A549 (cell line): ENCODE results near the gene GLIS1. TPM values are rescaled to one million over a fixed set of nuclear protein-coding genes. Genes with fewer than 3 reads are reported as not detected.

Source experiments
- ATAC-seq, 2 experiments: fragments of 200-7000 bp in 1 of 2; fragments of >200 bp in 1 of 2; cut with Nextera tagmentation in 1 of 2; cut with Tn5 transposase in 1 of 2; 3 replicates each; pipeline versions ENCODE4 v1.8.0 to v1.9.1; 2018 to 2020; ENCODE audit warnings: mild to moderate bottlenecking in 1 of 2, moderate library complexity in 1 of 2
- CTCF ChIA-PET: fragments of 300-600 bp; sonication (Branson Sonifier 250); formaldehyde crosslinking; extraction: SDS; loops from one replicate; lab custom pipeline; 2021; ENCODE audit warnings: antibody characterized with exemption, inconsistent platforms; lab: Yijun Ruan, JAX
- POLR2A ChIA-PET: fragments of 350-600 bp; formaldehyde crosslinking; extraction: SDS; loops from one replicate; lab custom pipeline; 2021; ENCODE audit warnings: antibody characterized with exemption, inconsistent platforms; lab: Yijun Ruan, JAX
- DNase-seq, 2 experiments: peaks; one replicate each; pipeline versions ENCODE4 v3.0.0 to v3.0.0-alpha.2; 2011 to 2016; ENCODE audit warnings: low read depth in 1 of 2, low spot score in 1 of 2
- FAIRE-seq: peaks from 2 replicates; lab custom pipeline; 2011; peaks lifted over from hg19 to GRCh38; lab: Jason Lieb, UNC
- H3K27ac ChIP-seq, 2 experiments: fragments of >200 bp; sonication (Bioruptor Twin); formaldehyde crosslinking; 3 replicates each; pipeline ENCODE4 v1.5.1; 2016 to 2017
- H3K4me1 ChIP-seq: fragments of >200 bp; sonication (Bioruptor Twin); formaldehyde crosslinking; 3 replicates; pipeline ENCODE4 v1.6.1; 2016
- H3K4me2 ChIP-seq: fragments of >200 bp; sonication (Bioruptor Twin); formaldehyde crosslinking; 3 replicates; pipeline ENCODE4 v1.6.1; 2016
- H3K4me3 ChIP-seq: fragments of >200 bp; sonication (Bioruptor Twin); formaldehyde crosslinking; 3 replicates; pipeline ENCODE4 v1.5.1; 2016
- H3K9me3 ChIP-seq: fragments of >200 bp; sonication (Bioruptor Twin); formaldehyde crosslinking; 3 replicates; pipeline ENCODE4 v1.6.1; 2016
- ATOH8 ChIP-seq: fragments of 250-450 bp; sonication (Bioruptor Pico); IDR thresholded peaks from 2 replicates; pipeline ENCODE4 v1.5.0; 2020; ENCODE audit warnings: low read depth, mild to moderate bottlenecking, moderate library complexity
- BCL3 ChIP-seq: fragments of >200 bp; sonication (Bioruptor Twin); formaldehyde crosslinking; IDR thresholded peaks from 3 replicates; pipeline ENCODE4 v1.6.1; 2016
- CBX2 ChIP-seq: fragments of 200-600 bp; sonication (generic); IDR thresholded peaks from 2 replicates; pipeline ENCODE4 v1.6.1; 2016; ENCODE audit warnings: low read depth, mild to moderate bottlenecking, borderline replicate concordance
- CBX8 ChIP-seq: fragments of 200-600 bp; sonication (generic); IDR thresholded peaks from 2 replicates; pipeline ENCODE4 v1.6.1; 2016
- CHD4 ChIP-seq: fragments of 200-600 bp; sonication (generic); IDR thresholded peaks from 2 replicates; pipeline ENCODE4 v1.6.1; 2016; ENCODE audit warnings: antibody characterized with exemption, mild to moderate bottlenecking, borderline replicate concordance
- EHMT2 ChIP-seq: fragments of 200-600 bp; sonication (generic); IDR thresholded peaks from 2 replicates; pipeline ENCODE4 v1.6.1; 2016; ENCODE audit warnings: antibody characterized with exemption, low read depth, mild to moderate bottlenecking, moderate library complexity
- EP300 ChIP-seq, 2 experiments: fragments of >200 bp; sonication (Bioruptor Twin); formaldehyde crosslinking; IDR thresholded peaks; 2 replicates in 1 of 2; 3 replicates in 1 of 2; pipeline ENCODE4 v1.6.1; 2016 to 2017
- FOSB ChIP-seq: fragments of 250-450 bp; sonication (Bioruptor Pico); IDR thresholded peaks from 2 replicates; pipeline ENCODE4 v1.5.0; 2020; ENCODE audit warnings: mild to moderate bottlenecking, moderate library complexity
- HES2 ChIP-seq: fragments of >200 bp; sonication (Bioruptor Twin); formaldehyde crosslinking; IDR thresholded peaks from 2 replicates; pipeline ENCODE4 v1.6.1; 2016
- HEYL ChIP-seq: fragments of 250-450 bp; sonication (Bioruptor Pico); IDR thresholded peaks from 2 replicates; pipeline ENCODE4 v1.8.0; 2021; ENCODE audit warnings: mild to moderate bottlenecking, moderate library complexity
- HMGXB4 ChIP-seq: fragments of 250-450 bp; sonication (Bioruptor Pico); IDR thresholded peaks from 2 replicates; pipeline ENCODE4 v1.5.0; 2021; ENCODE audit warnings: mild to moderate bottlenecking, moderate library complexity, borderline replicate concordance
- JUN ChIP-seq, 2 experiments: fragments of >200 bp; sonication (Bioruptor Twin); formaldehyde crosslinking; IDR thresholded peaks; 2 replicates in 1 of 2; 3 replicates in 1 of 2; pipeline ENCODE4 v1.6.1; 2016 to 2017
- KDM1A ChIP-seq: fragments of 200-600 bp; sonication (generic); IDR thresholded peaks from 2 replicates; pipeline ENCODE4 v1.6.1; 2016; ENCODE audit warnings: low read depth, mild to moderate bottlenecking
- KDM5A ChIP-seq: fragments of 200-600 bp; sonication (generic); IDR thresholded peaks from 2 replicates; pipeline ENCODE4 v1.6.1; 2016; ENCODE audit warnings: antibody characterized with exemption, mild to moderate bottlenecking
- NFE2L2 ChIP-seq: fragments of 150-350 bp; conservative IDR thresholded peaks from 2 replicates; pipeline ENCODE4 v1.6.1; 2014; ENCODE audit warnings: low read length
- POLR2AphosphoS2 ChIP-seq: conservative IDR thresholded peaks from 2 replicates; pipeline ENCODE4 v1.6.1; 2012; ENCODE audit warnings: low read length, improper control_type of control experiment, inconsistent platforms
- RARB ChIP-seq: fragments of 250-450 bp; sonication (Bioruptor Pico); IDR thresholded peaks from 2 replicates; pipeline ENCODE4 v1.8.0; 2021; ENCODE audit warnings: mild to moderate bottlenecking, moderate library complexity
- RCOR1 ChIP-seq: fragments of 150-350 bp; IDR thresholded peaks from 2 replicates; pipeline ENCODE4 v1.6.1; 2014; ENCODE audit warnings: antibody characterized with exemption, low read length, low read depth
- TFCP2L1 ChIP-seq: fragments of 250-450 bp; sonication (Bioruptor Pico); IDR thresholded peaks from 2 replicates; pipeline ENCODE4 v1.5.0; 2021; ENCODE audit warnings: mild to moderate bottlenecking
- TP53 ChIP-seq: fragments of 250-450 bp; sonication (Bioruptor Pico); IDR thresholded peaks from 2 replicates; pipeline ENCODE4 v1.5.0; 2021; ENCODE audit warnings: mild to moderate bottlenecking, moderate library complexity
- WGBS: methylation state at CpG from one replicate; pipeline ENCODE4 v1.1.6; 2017; ENCODE audit errors: missing lambda C conversion rate; 5-methylcytosine and 5-hydroxymethylcytosine counted together
- polyA plus RNA-seq, 4 experiments: library from polyadenylated mRNA; depleted of rRNA in 3 of 4; stranded (reverse); fragments of >200 nt; fragmentation: RNase III in 1 of 4; extraction: RNeasy Plus Mini Kit Qiagen cat#74134 plus additional on column Dnase treatment in 1 of 4; gene quantifications; 2 replicates in 3 of 4; 3 replicates in 1 of 4; pipeline ENCODE4 v1.2.3, GENCODE V29; 2011 to 2017

Gene GLIS1
- polyA plus RNA-seq, 2 of the 4 experiments (the other 2 are of a cell fraction), result 0.04 TPM; not detected in 1

- Histone ChIP-seq H3K9me3 (0 out of 3 replicates have a peak, but pooled peaks cover 6% of the 10 kb centered on the region), H3K4me3 (no peak overlapping the region), H3K27ac (no peak overlapping the region), H3K4me2 (no peak overlapping the region), H3K4me1 (no peaks in the 10 kb centered on the region)
- DNase-seq, result no peak
- 53% methylated on average over 12 of the region's 12 CpGs for WGBS
- no peak for ATAC-seq
- TF ChIP-seq CHD4, result no peak
- no peak for TF ChIP-seq RARB (CRISPR knock-in tag)
- TF ChIP-seq EP300 (IDR thresholded peaks at IDR 0.05), result no peak
- no peak for TF ChIP-seq ATOH8
- no peak for TF ChIP-seq CBX8
- TF ChIP-seq FOSB (CRISPR knock-in tag), result no peak
- no peak for TF ChIP-seq EHMT2
- TF ChIP-seq BCL3, result no peak
- no peak for TF ChIP-seq NFE2L2
- TF ChIP-seq TP53 (CRISPR knock-in tag), result no peak
- no peak for TF ChIP-seq HES2
- ChIA-PET POLR2A (no interaction called here), CTCF (no interaction called here)
- no peak for FAIRE-seq
Measured at GRCh38 chr1:53614231-53615021, 124.5 kb downstream of the GLIS1 start.

GRCh38 chr1:53608676-53609075 is 130.3 kb downstream of the GLIS1 start:
- no peak for TF ChIP-seq HEYL (CRISPR knock-in tag)
- TF ChIP-seq HES2, result no peak
- FAIRE-seq (no peak), DNase-seq (no peak), ATAC-seq (no peak)
- POLR2A ChIA-PET, result no interaction called here
- 0 out of 3 replicates have a peak, but pooled peaks cover 6% of the 10 kb centered on the region for H3K9me3 ChIP-seq
- CTCF ChIA-PET, result no interaction called here
- no peak overlapping the region for H3K27ac ChIP-seq
- no peak overlapping the region for H3K4me3 ChIP-seq
- no peak overlapping the region for H3K4me2 ChIP-seq
- no peaks in the 10 kb centered on the region for H3K4me1 ChIP-seq

GRCh38 chr1:53608071-53608470 is 130.9 kb downstream of the GLIS1 start:
- H3K4me1 ChIP-seq, result no peaks in the 10 kb centered on the region
- CTCF ChIA-PET, result no interaction called here
- no peak for ATAC-seq
- 86% methylated on average over 2 of the region's 2 CpGs for WGBS
- TF ChIP-seq HMGXB4 (CRISPR knock-in tag), result no peak
- no peak for TF ChIP-seq EP300 (IDR thresholded peaks at IDR 0.05)
- TF ChIP-seq EHMT2, result no peak
- TF ChIP-seq JUN (IDR thresholded peaks at IDR 0.05), result no peak
- no peak for TF ChIP-seq TFCP2L1 (CRISPR knock-in tag)
- no peak for TF ChIP-seq KDM1A
- no peak for TF ChIP-seq FOSB (CRISPR knock-in tag)
- no peak for TF ChIP-seq NFE2L2
- TF ChIP-seq KDM5A, result no peak
- no peak for TF ChIP-seq CHD4
- no peak for TF ChIP-seq POLR2AphosphoS2
- TF ChIP-seq CBX2, result no peak
- no peak for TF ChIP-seq RCOR1
- TF ChIP-seq, all 56 proteins: peak for 0
- 0 out of 3 replicates have a peak, but pooled peaks cover 6% of the 10 kb centered on the region for H3K9me3 ChIP-seq
- no peak for DNase-seq
- no peak overlapping the region for H3K4me2 ChIP-seq
- H3K4me3 ChIP-seq, result no peak overlapping the region
- no peak for FAIRE-seq
- POLR2A ChIA-PET, result no interaction called here
- no peak overlapping the region for H3K27ac ChIP-seq
